Measurements from ENCODE around the gene IER5. TPM values are rescaled to one million over a fixed set of nuclear protein-coding genes. Genes with fewer than 3 reads are reported as not detected.

Gene IER5
- total RNA-seq, 2 donors from 2014 or later, result 15.7 to 25.0 TPM

DNA sequence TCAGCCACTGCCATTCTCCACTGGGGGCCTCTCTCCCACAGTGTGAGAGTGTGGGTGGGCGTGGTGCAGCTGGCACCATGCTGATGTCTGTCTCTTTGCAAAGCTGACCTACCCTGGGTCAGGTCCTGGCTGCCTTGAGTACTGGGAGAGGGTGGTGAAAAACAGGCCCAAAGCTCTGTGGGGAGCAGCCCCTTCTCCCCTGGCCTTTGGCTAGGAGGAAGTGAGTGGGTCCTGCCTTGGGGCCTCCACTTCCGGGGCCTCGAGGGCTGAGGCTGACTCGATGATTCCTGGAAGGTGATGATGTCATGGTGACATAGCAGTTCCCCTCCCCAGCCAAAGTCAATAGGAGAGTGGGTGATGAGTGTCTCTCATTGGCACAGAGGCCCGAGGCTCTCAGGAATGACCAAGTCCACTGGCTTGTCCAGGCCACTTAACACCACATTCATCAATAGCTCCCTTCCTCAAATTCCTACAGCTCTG lies 53.0 kb downstream of the IER5 start:
- ATAC-seq, result peak; percentile 16 to 44
- peak; percentile 61 for DNase-seq
- intact Hi-C loops (cut with DNase I), result loop anchor here (5.0 to 10.0 kb wide), 6 partner anchors 34 to 617 kb away; partner anchors contain the start of genes IER5 (in 1 of the 2), MR1 (in 1 of the 2) and STX6 (in 1 of the 2)

Other genes starting within 250 kb of the IER5 start
- 1 to 10 TPM; 8.2 to 9.3 TPM for gene KIAA1614, start 175.8 kb upstream of the IER5 start, total RNA-seq
- gene STX6, start 65.8 kb upstream of the IER5 start, total RNA-seq, result 10 to 100 TPM in 1 of 2 donors, 1 to 10 TPM in 1; 10.0 to 10.3 TPM
- 10 to 100 TPM; 10.5 to 12.0 TPM for gene MR1, start 54.7 kb upstream of the IER5 start, total RNA-seq